ENCODE measurements around the gene ZMPSTE24. TPM values are rescaled to one million over a fixed set of nuclear protein-coding genes. Genes with fewer than 3 reads are reported as not detected.

Gene ZMPSTE24
- polyA plus RNA-seq, 1 donor from 2014 or later: 32.9 TPM

DNA sequence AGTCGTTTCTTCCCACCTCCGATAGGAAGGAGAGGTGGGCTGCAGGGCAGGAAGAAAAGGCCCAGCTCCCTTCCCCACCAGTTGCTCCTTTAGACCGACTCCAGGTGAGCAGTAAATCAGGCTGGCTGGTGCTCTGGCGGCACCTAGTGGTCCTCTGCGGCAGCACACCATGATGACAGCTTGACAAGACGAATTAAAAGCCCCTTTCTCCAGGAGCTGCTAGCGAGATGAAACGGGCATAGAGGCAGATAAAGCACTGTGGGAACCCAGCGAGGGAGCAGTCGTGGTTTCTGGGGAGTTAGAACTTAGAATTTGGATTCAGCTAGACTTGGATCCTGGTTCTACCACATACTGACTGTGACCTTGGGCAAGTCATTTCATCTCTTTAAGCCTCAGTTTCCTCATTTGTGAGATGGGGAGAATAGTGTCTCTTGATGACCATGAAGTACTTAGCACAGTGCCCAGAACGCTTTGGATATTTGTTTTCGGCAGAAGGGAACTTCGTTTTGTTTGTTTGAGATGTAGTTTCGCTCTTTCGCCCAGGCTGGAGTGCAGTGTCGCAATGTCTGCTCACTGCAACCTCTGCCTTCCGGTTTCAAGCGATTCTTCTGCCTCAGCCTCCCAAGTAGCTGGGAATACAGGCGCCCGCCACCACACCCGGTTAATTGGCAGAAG is 80.8 kb downstream of the ZMPSTE24 start:
- no peak overlapping the region for H3K9ac ChIP-seq (ENCODE audit: low read length)
- no peaks in the 10 kb centered on the region for H4K20me1 ChIP-seq (ENCODE audit: insufficient read depth)
- H3K36me3 ChIP-seq (ENCODE audit: insufficient read depth, low read length): no peaks in the 10 kb centered on the region
- no peak overlapping the region for H3K27ac ChIP-seq (ENCODE audit: low read length)
- H3K4me2 ChIP-seq (ENCODE audit: low read length): no peak overlapping the region
- TF ChIP-seq EP300 (conservative IDR thresholded peaks at IDR 0.05; ENCODE audit: poor library complexity, severe bottlenecking): no peak
- TF ChIP-seq EZH2 (IDR thresholded peaks at IDR 0.05; ENCODE audit: borderline replicate concordance, insufficient read depth, low read length, poor library complexity, severe bottlenecking): no peak
- TF ChIP-seq CTCF (IDR thresholded peaks at IDR 0.05; ENCODE audit: poor library complexity, severe bottlenecking): peak; percentile 99
- TF ChIP-seq POLR2AphosphoS5 (IDR thresholded peaks at IDR 0.05): no peak
- peak; percentile 99 for TF ChIP-seq RAD21 (conservative IDR thresholded peaks at IDR 0.05)
- TF ChIP-seq TAF1 (IDR thresholded peaks at IDR 0.05; ENCODE audit: low read depth): no peak
- TF ChIP-seq SMC3 (conservative IDR thresholded peaks at IDR 0.05; ENCODE audit: poor library complexity): peak; percentile 92
- TF ChIP-seq, protein P1, sequence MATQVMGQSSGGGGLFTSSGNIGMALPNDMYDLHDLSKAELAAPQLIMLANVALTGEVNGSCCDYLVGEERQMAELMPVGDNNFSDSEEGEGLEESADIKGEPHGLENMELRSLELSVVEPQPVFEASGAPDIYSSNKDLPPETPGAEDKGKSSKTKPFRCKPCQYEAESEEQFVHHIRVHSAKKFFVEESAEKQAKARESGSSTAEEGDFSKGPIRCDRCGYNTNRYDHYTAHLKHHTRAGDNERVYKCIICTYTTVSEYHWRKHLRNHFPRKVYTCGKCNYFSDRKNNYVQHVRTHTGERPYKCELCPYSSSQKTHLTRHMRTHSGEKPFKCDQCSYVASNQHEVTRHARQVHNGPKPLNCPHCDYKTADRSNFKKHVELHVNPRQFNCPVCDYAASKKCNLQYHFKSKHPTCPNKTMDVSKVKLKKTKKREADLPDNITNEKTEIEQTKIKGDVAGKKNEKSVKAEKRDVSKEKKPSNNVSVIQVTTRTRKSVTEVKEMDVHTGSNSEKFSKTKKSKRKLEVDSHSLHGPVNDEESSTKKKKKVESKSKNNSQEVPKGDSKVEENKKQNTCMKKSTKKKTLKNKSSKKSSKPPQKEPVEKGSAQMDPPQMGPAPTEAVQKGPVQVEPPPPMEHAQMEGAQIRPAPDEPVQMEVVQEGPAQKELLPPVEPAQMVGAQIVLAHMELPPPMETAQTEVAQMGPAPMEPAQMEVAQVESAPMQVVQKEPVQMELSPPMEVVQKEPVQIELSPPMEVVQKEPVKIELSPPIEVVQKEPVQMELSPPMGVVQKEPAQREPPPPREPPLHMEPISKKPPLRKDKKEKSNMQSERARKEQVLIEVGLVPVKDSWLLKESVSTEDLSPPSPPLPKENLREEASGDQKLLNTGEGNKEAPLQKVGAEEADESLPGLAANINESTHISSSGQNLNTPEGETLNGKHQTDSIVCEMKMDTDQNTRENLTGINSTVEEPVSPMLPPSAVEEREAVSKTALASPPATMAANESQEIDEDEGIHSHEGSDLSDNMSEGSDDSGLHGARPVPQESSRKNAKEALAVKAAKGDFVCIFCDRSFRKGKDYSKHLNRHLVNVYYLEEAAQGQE (IDR thresholded peaks at IDR 0.05; ENCODE audit: borderline replicate concordance): no peak
- TF ChIP-seq MXI1 (conservative IDR thresholded peaks at IDR 0.05; ENCODE audit: poor library complexity, severe bottlenecking): peak; percentile 15
- peaks cover 10% of the 10 kb centered on the region for H3K27me3 ChIP-seq (ENCODE audit: insufficient read depth, low read depth, low read length)
- no peaks in the 10 kb centered on the region for H3K79me2 ChIP-seq (replicated peaks; ENCODE audit: insufficient read depth, low read length)
- no peaks in the 10 kb centered on the region for H3K9me2 ChIP-seq (ENCODE audit: insufficient read depth, low read length)
- no peaks in the 10 kb centered on the region for H3K9me3 ChIP-seq (ENCODE audit: low read length)
- H3F3A ChIP-seq (ENCODE audit: insufficient read depth, low read length, poor library complexity, severe bottlenecking): no peaks in the 10 kb centered on the region
- H3K4me3 ChIP-seq (ENCODE audit: low read length): no peak overlapping the region
- no peak overlapping the region for H2AFZ ChIP-seq (ENCODE audit: low read depth, low read length)

DNA sequence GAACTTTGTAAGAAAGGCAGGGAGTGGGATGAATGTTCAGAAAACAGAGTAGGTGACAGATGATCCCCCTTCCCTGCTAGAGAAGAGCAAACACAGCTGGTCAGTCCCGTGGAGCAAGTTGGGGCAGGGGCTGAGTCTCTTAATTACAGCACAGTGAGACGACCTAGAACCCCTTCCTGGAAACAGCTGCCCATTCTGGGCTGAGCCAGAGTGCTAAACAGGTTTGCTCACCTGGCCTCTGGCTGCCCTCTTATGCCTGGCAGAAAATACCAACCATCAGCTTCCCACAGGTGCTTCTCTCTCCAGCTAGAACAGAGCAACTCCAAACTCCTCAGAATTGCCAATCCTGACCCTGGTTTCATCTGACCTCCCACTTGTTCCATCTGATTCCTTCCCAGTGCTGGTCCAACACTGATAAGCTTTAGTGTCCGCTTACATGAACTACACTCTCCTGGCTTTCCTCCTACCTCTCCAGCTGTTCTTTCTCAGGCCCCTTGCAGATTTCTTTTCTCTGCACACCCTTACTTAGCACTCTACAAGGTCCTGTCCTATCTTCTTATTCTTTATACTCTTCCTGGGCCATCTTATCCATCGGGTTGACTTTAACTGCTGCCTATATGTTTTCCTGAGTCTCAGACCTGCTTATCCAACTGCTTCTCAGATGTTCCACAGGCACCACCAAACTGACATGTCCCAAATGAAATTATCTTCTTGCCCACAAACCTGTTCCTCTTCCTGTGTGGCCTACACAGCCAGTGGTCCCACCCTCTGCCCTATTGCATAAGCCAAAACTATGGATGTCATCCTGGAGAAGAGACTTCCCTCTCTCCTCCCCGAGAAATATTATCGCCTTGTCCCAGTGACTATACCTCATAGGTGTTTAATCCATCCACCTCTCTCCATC is 81.6 kb downstream of the ZMPSTE24 start:
- Histone ChIP-seq H3K9me3 (ENCODE audit: low read length) (no peaks in the 10 kb centered on the region), H3K4me3 (ENCODE audit: low read length) (no peak overlapping the region), H3K27ac (ENCODE audit: low read length) (no peak overlapping the region), H4K20me1 (ENCODE audit: insufficient read depth) (no peaks in the 10 kb centered on the region), H3K9ac (ENCODE audit: low read length) (no peak overlapping the region), H3K27me3 (ENCODE audit: insufficient read depth, low read depth, low read length) (peaks cover 10% of the 10 kb centered on the region), H2AFZ (ENCODE audit: low read depth, low read length) (no peak overlapping the region), H3K4me2 (ENCODE audit: low read length) (no peak overlapping the region), H3K9me2 (ENCODE audit: insufficient read depth, low read length) (no peaks in the 10 kb centered on the region), H3F3A (ENCODE audit: insufficient read depth, low read length, poor library complexity, severe bottlenecking) (no peaks in the 10 kb centered on the region), H3K36me3 (ENCODE audit: insufficient read depth, low read length) (no peaks in the 10 kb centered on the region), H3K79me2 (replicated peaks; ENCODE audit: insufficient read depth, low read length) (no peaks in the 10 kb centered on the region)
- TF ChIP-seq EZH2 (IDR thresholded peaks at IDR 0.05; ENCODE audit: borderline replicate concordance, insufficient read depth, low read length, poor library complexity, severe bottlenecking) (no peak), POLR2AphosphoS5 (IDR thresholded peaks at IDR 0.05) (no peak), TAF1 (IDR thresholded peaks at IDR 0.05; ENCODE audit: low read depth) (no peak), MXI1 (conservative IDR thresholded peaks at IDR 0.05; ENCODE audit: poor library complexity, severe bottlenecking) (no peak), SMC3 (conservative IDR thresholded peaks at IDR 0.05; ENCODE audit: poor library complexity) (no peak), EP300 (conservative IDR thresholded peaks at IDR 0.05; ENCODE audit: poor library complexity, severe bottlenecking) (no peak), CTCF (IDR thresholded peaks at IDR 0.05; ENCODE audit: poor library complexity, severe bottlenecking) (no peak), RAD21 (conservative IDR thresholded peaks at IDR 0.05) (no peak)
- TF ChIP-seq, protein P1 (IDR thresholded peaks at IDR 0.05; ENCODE audit: borderline replicate concordance): no peak

Measured in neural cell (in vitro differentiated cells).